Right renal pelvis (tissue), 4 donors: Measurements from ENCODE around the gene RNF13. TPM values are rescaled to one million over a fixed set of nuclear protein-coding genes. Genes with fewer than 3 reads are reported as not detected.
"Not testable (repeated sequence)": the region's sequence is repeated elsewhere in the genome, so short reads cannot be mapped to it uniquely, and the experiment has no call there.

Source experiments
- DNase-seq, 4 donors: peaks; one replicate each; pipeline ENCODE4 v3.0.0-alpha.2; 2013; ENCODE audit warnings: low read depth in 4 of 4, low spot score in 3 of 4, missing footprints in 1 of 4
- polyA plus RNA-seq, 4 donors: library from polyadenylated mRNA; unstranded; fragments of 120-200 nt; gene quantifications; one replicate each; pipeline ENCODE4 v1.2.1, GENCODE V29; 2013; ENCODE audit not compliant: insufficient read length in 4 of 4

The RNF13 gene
- polyA plus RNA-seq, 4 donors: 88.3 to 112 (median 110) TPM

- not testable (repeated sequence) for DNase-seq
These were observed 169.0 kb downstream of the RNF13 start for GRCh38 chr3:149981979-149982378.

GRCh38 chr3:149983053-149983452 lies 170.0 kb downstream of the RNF13 start:
- DNase-seq: not testable (repeated sequence)

- no peak for DNase-seq
These were observed 170.6 kb downstream of the RNF13 start for GRCh38 chr3:149983628-149984027.

GRCh38 chr3:149989307-149989706 lies 176.3 kb downstream of the RNF13 start:
- DNase-seq: no peak

GRCh38 chr3:149990423-149990948 lies 177.5 kb downstream of the RNF13 start:
- DNase-seq: no peak

GRCh38 chr3:149992416-149993058 lies 179.5 kb downstream of the RNF13 start:
- DNase-seq: no peak

GRCh38 chr3:149998946-149999345 lies 185.9 kb downstream of the RNF13 start:
- DNase-seq: no peak

GRCh38 chr3:149999421-149999820 lies 186.4 kb downstream of the RNF13 start:
- no peak for DNase-seq

GRCh38 chr3:150000641-150001040 lies 187.6 kb downstream of the RNF13 start:
- DNase-seq: no peak

- no peak for DNase-seq
These were observed 192.5 kb downstream of the RNF13 start for GRCh38 chr3:150005243-150006112.

- no peak for DNase-seq
These were observed 193.8 kb downstream of the RNF13 start for GRCh38 chr3:150006794-150007193.

Other genes with a start within 250 kb of the RNF13 start
- 100 to 1,000 TPM in 3 of 4 donors, 10 to 100 TPM in 1; 93.4 to 109 (median 108) TPM for gene WWTR1, start 155.2 kb upstream of the RNF13 start, polyA plus RNA-seq
- 10 to 100 TPM; 55.9 to 75.3 (median 68.3) TPM for gene COMMD2, start 60.7 kb upstream of the RNF13 start, polyA plus RNA-seq
- under 1 TPM in 1 of 4 donors, not detected in 3; 0.17 TPM for gene ANKUB1, start 20.7 kb upstream of the RNF13 start, polyA plus RNA-seq
- 100 to 1,000 TPM; 413 to 521 (median 496) TPM for gene PFN2, start 157.7 kb downstream of the RNF13 start, polyA plus RNA-seq